Liver (tissue), 9 donors: ENCODE results near the gene CTBP1. TPM values are rescaled to one million over a fixed set of nuclear protein-coding genes. Genes with fewer than 3 reads are reported as not detected.

Source experiments
- DNase-seq: peaks from one replicate; pipeline ENCODE4 v3.0.0-alpha.2; 2017; ENCODE audit warnings: low spot score
- H3K27ac ChIP-seq, 2 donors: one replicate each; pipeline ENCODE4 v1.7.0; 2013; ENCODE audit warnings: inconsistent platforms in 2 of 2, low read length in 2 of 2, control low read depth in 1 of 2, low read depth in 1 of 2, mild to moderate bottlenecking in 1 of 2
- H3K27me3 ChIP-seq, 4 donors: one replicate each; pipeline versions ENCODE4 v1.6.1 to v1.7.0; 2013; ENCODE audit warnings: low read length in 3 of 4, inconsistent platforms in 1 of 4, mild to moderate bottlenecking in 1 of 4, moderate library complexity in 1 of 4; ENCODE audit not compliant: control insufficient read depth in 4 of 4, insufficient read depth in 4 of 4
- H3K36me3 ChIP-seq, 4 donors: one replicate each; pipeline versions ENCODE4 v1.6.1 to v1.7.0; 2013; ENCODE audit warnings: low read length in 3 of 4, mild to moderate bottlenecking in 3 of 4, low read depth in 1 of 4, moderate library complexity in 1 of 4; ENCODE audit not compliant: control insufficient read depth in 4 of 4, insufficient read depth in 3 of 4
- H3K4me1 ChIP-seq, 4 donors: one replicate each; pipeline versions ENCODE4 v1.6.1 to v1.7.0; 2013; ENCODE audit warnings: low read length in 3 of 4, mild to moderate bottlenecking in 3 of 4, moderate library complexity in 1 of 4; ENCODE audit not compliant: control insufficient read depth in 4 of 4, insufficient read depth in 4 of 4
- H3K4me3 ChIP-seq, 3 donors: one replicate each; pipeline versions ENCODE4 v1.6.1 to v1.7.0; 2013; ENCODE audit warnings: low read length in 3 of 3, control low read depth in 1 of 3, low read depth in 1 of 3, mild to moderate bottlenecking in 1 of 3
- H3K9ac ChIP-seq, 2 donors: one replicate each; pipeline ENCODE4 v1.7.0; 2013; ENCODE audit warnings: low read length in 2 of 2, mild to moderate bottlenecking in 2 of 2, moderate library complexity in 2 of 2, control low read depth in 1 of 2, low read depth in 1 of 2
- H3K9me3 ChIP-seq, 4 donors: one replicate each; pipeline versions ENCODE4 v1.6.1 to v1.7.0; 2013; ENCODE audit warnings: low read length in 3 of 4; ENCODE audit not compliant: control insufficient read depth in 4 of 4
- ATF3 ChIP-seq: IDR thresholded peaks from 2 replicates; pipeline ENCODE4 v1.6.1; 2016; ENCODE audit warnings: antibody characterized with exemption
- CTCF ChIP-seq: fragments of 150-350 bp; IDR thresholded peaks from 2 replicates; pipeline ENCODE4 v1.5.1; 2017; ENCODE audit warnings: improper control_type of control experiment, low read depth, low read length; ENCODE audit not compliant: missing input control
- EGR1 ChIP-seq, 2 donors: IDR thresholded peaks; 2 replicates each; pipeline ENCODE4 v1.6.1; 2016 to 2018; ENCODE audit warnings: antibody characterized with exemption in 2 of 2, low read depth in 2 of 2
- FOXA1 ChIP-seq: IDR thresholded peaks from 2 replicates; pipeline ENCODE4 v1.6.1; 2016; ENCODE audit warnings: antibody characterized with exemption
- FOXA2 ChIP-seq: IDR thresholded peaks from 2 replicates; pipeline ENCODE4 v1.6.1; 2016; ENCODE audit warnings: antibody characterized with exemption
- GABPA ChIP-seq, 2 donors: IDR thresholded peaks in 1 of 2; conservative IDR thresholded peaks in 1 of 2; 2 replicates each; pipeline ENCODE4 v1.6.1; 2016; ENCODE audit warnings: antibody characterized with exemption in 2 of 2, mild to moderate bottlenecking in 1 of 2, moderate library complexity in 1 of 2
- HNF4A ChIP-seq, 2 donors: conservative IDR thresholded peaks; 2 replicates each; pipeline ENCODE4 v1.6.1; 2016; ENCODE audit warnings: antibody characterized with exemption in 2 of 2, mild to moderate bottlenecking in 2 of 2
- NR2F2 ChIP-seq: IDR thresholded peaks from 2 replicates; pipeline ENCODE4 v1.6.1; 2016; ENCODE audit warnings: antibody characterized with exemption
- RAD21 ChIP-seq, 2 donors: IDR thresholded peaks; 2 replicates each; pipeline ENCODE4 v1.6.1; 2016; ENCODE audit warnings: antibody characterized with exemption in 2 of 2, mild to moderate bottlenecking in 2 of 2
- REST ChIP-seq: IDR thresholded peaks from 2 replicates; pipeline ENCODE4 v1.6.1; 2016; ENCODE audit warnings: antibody characterized with exemption, mild to moderate bottlenecking
- RXRA ChIP-seq, 2 donors: IDR thresholded peaks; 2 replicates each; pipeline ENCODE4 v1.6.1; 2017 to 2018; ENCODE audit warnings: antibody characterized with exemption in 2 of 2, mild to moderate bottlenecking in 1 of 2
- SP1 ChIP-seq: IDR thresholded peaks from 2 replicates; pipeline ENCODE4 v1.6.1; 2018; ENCODE audit warnings: antibody characterized with exemption, mild to moderate bottlenecking
- TAF1 ChIP-seq: conservative IDR thresholded peaks from 2 replicates; pipeline ENCODE4 v1.6.1; 2016; ENCODE audit warnings: antibody characterized with exemption, mild to moderate bottlenecking
- ZBTB33 ChIP-seq: IDR thresholded peaks from 2 replicates; pipeline ENCODE4 v1.6.1; 2016; ENCODE audit warnings: antibody characterized with exemption
- WGBS: extraction: QIAGEN DNeasy Blood & Tissue Kit; methylation state at CpG from one replicate; pipeline ENCODE4 v1.1.7; 2013; 5-methylcytosine and 5-hydroxymethylcytosine counted together
- polyA plus RNA-seq, 2 donors: library from polyadenylated mRNA; stranded (reverse) in 1 of 2; unstranded in 1 of 2; fragments of 200-250 nt in 1 of 2; fragments of >200 nt in 1 of 2; fragmentation: Nextera tagmentation in 1 of 2; extraction: Ambion mirVana in 1 of 2; gene quantifications; one replicate each; pipeline versions ENCODE4 v1.2.1 to v1.2.3, GENCODE V29; 2013 to 2015
- total RNA-seq, 2 donors: library from RNA; depleted of rRNA; stranded (reverse); fragments of >200 nt; gene quantifications; one replicate each; pipeline ENCODE4 v1.2.3, GENCODE V29; 2014
- donor health status: healthy.
- donor health status: healthy.
- donor health status: healthy.
- donor health status: healthy.
- donor health status: healthy.

Gene CTBP1
- total and polyA plus RNA-seq, 4 donors, result 27.5 to 156 (median 79.5) TPM

DNA sequence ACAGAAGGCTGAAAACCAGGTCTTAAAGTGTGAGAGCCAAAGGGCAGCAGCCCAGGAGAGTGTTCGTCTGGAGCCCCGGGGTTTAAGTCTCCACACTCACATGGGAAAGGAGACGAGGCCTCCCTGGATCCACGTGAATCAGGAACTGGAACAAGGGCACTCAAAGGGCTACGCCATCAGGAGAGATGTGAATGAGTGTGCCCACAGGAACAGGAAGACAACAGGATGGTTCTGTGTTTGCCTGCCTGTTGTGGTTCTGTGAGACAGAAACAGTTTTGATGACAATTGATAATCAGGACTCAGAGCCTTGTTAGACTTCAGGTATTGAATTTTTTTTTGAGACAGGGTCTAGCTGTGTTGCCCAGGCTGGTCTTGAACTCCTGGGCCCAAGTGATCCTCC, 4.9 kb upstream of the CTBP1 start:
- Histone ChIP-seq H3K27ac (no peak overlapping the region), H3K9ac (no peak overlapping the region), H3K27me3 (no peaks in the 10 kb centered on the region), H3K36me3 (peaks cover 0 to 9% (median 2%) of the 10 kb centered on the region in 4 donors), H3K4me1 (peaks cover 2 to 18% (median 13%) of the 10 kb centered on the region in 4 donors), H3K9me3 (peaks cover 0 to 7% (median under 1%) of the 10 kb centered on the region in 4 donors), H3K4me3 (no peak overlapping the region)
- TF ChIP-seq ZBTB33 (no peak), FOXA1 (no peak), CTCF (no peak), RXRA (IDR thresholded peaks at IDR 0.05) (no peak), EGR1 (IDR thresholded peaks at IDR 0.05; ENCODE audit: low read depth in 2 of 2) (no peak), SP1 (no peak), TAF1 (no peak), FOXA2 (no peak), GABPA (IDR thresholded peaks at IDR 0.05 in 1 of 2, conservative IDR thresholded peaks at IDR 0.05 in 1 of 2) (no peak), HNF4A (conservative IDR thresholded peaks at IDR 0.05) (no peak), ATF3 (no peak), REST (no peak)
- DNase-seq, result no peak
- 95% methylated on average over 5 of the region's 5 CpGs for WGBS

- Histone ChIP-seq H3K4me3 (no peak overlapping the region), H3K9me3 (peaks cover 0 to 7% (median under 1%) of the 10 kb centered on the region in 4 donors), H3K27me3 (no peaks in the 10 kb centered on the region), H3K36me3 (peaks cover 0 to 9% (median 2%) of the 10 kb centered on the region in 4 donors), H3K4me1 (peaks cover 2 to 18% (median 13%) of the 10 kb centered on the region in 4 donors), H3K27ac (no peak overlapping the region), H3K9ac (no peak overlapping the region)
- no peak for DNase-seq
- WGBS, result 94% methylated on average over 6 of the region's 6 CpGs
- TF ChIP-seq FOXA2 (no peak), RAD21 (IDR thresholded peaks at IDR 0.05) (no peak), HNF4A (conservative IDR thresholded peaks at IDR 0.05) (no peak), ATF3 (no peak), GABPA (IDR thresholded peaks at IDR 0.05 in 1 of 2, conservative IDR thresholded peaks at IDR 0.05 in 1 of 2) (no peak), NR2F2 (no peak), REST (no peak), RXRA (IDR thresholded peaks at IDR 0.05) (no peak), CTCF (no peak), SP1 (no peak), FOXA1 (no peak), TAF1 (no peak)
Measured at GRCh38 chr4:1252928-1253492, 4.1 kb upstream of the CTBP1 start.
